Caco-2 (cell line): ENCODE data around the gene RPRML. TPM values are rescaled to one million over a fixed set of nuclear protein-coding genes. Genes with fewer than 3 reads are reported as not detected.

Experiments used
- BruUV-seq: library from RNA; stranded (reverse); fragments of 400-500 nt; replicated peaks from 2 replicates; lab custom pipeline; 2021; lab: Mats Ljungman, UMichigan
- CTCF ChIA-PET: fragments of 300-600 bp; sonication (Branson Sonifier 250); formaldehyde crosslinking; loops from one replicate; lab custom pipeline; 2022; ENCODE audit warnings: antibody characterized with exemption; lab: Charles Lee
- POLR2A ChIA-PET: fragments of 300-600 bp; sonication (Branson Sonifier 250); formaldehyde crosslinking; loops from one replicate; lab custom pipeline; 2022; ENCODE audit warnings: antibody characterized with exemption; lab: Charles Lee
- DNase-seq, 2 experiments: peaks; one replicate each; pipeline versions ENCODE4 v3.0.0 to v3.0.0-alpha.2; 2020 to 2022
- H3K27me3 ChIP-seq: replicated peaks from 2 replicates; pipeline ENCODE4 v1.6.0; 2011; ENCODE audit warnings: low read length; ENCODE audit not compliant: control insufficient read depth, insufficient read depth
- H3K36me3 ChIP-seq: 2 replicates; pipeline ENCODE4 v1.5.1; 2011; ENCODE audit warnings: low read length; ENCODE audit not compliant: control insufficient read depth, insufficient read depth
- H3K4me1 ChIP-seq: fragments of 250-450 bp; sonication (Bioruptor Pico); 2 replicates; pipeline ENCODE4 v1.5.1; 2020; ENCODE audit warnings: mild to moderate bottlenecking
- H3K4me3 ChIP-seq: 2 replicates; pipeline ENCODE4 v1.5.1; 2011; ENCODE audit warnings: low read depth, mild to moderate bottlenecking, control low read depth, low read length
- H3K9me3 ChIP-seq: fragments of 250-450 bp; sonication (Bioruptor Pico); 2 replicates; pipeline ENCODE4 v1.5.1; 2020; ENCODE audit warnings: mild to moderate bottlenecking, moderate library complexity
- H3K27ac Mint-ChIP-seq: one replicate; pipeline ENCODE4 v1.8.0; 2022; ENCODE audit warnings: mixed read lengths; ENCODE audit not compliant: unreplicated experiment
- H3K27me3 Mint-ChIP-seq: one replicate; pipeline ENCODE4 v1.8.0; 2022; ENCODE audit warnings: mixed read lengths; ENCODE audit not compliant: insufficient read depth, unreplicated experiment
- H3K36me3 Mint-ChIP-seq: one replicate; pipeline ENCODE4 v1.8.0; 2022; ENCODE audit warnings: mild to moderate bottlenecking, mixed read lengths; ENCODE audit not compliant: insufficient read depth, unreplicated experiment
- H3K4me1 Mint-ChIP-seq: one replicate; pipeline ENCODE4 v1.8.0; 2022; ENCODE audit warnings: low read depth, mixed read lengths; ENCODE audit not compliant: unreplicated experiment
- H3K4me3 Mint-ChIP-seq: one replicate; pipeline ENCODE4 v1.8.0; 2022; ENCODE audit warnings: mild to moderate bottlenecking, moderate library complexity, mixed read lengths; ENCODE audit not compliant: unreplicated experiment
- H3K9me3 Mint-ChIP-seq: one replicate; pipeline ENCODE4 v1.8.0; 2022; ENCODE audit warnings: mixed read lengths; ENCODE audit not compliant: unreplicated experiment
- CTCF ChIP-seq, 2 experiments: fragments of 200-600 bp in 1 of 2; IDR thresholded peaks; 1 replicate in 1 of 2; 2 replicates in 1 of 2; pipeline versions ENCODE4 v1.5.1 to v1.8.0; 2011 to 2022; ENCODE audit warnings: antibody characterized with exemption in 1 of 2, control low read depth in 1 of 2, inconsistent platforms in 1 of 2, low read depth in 1 of 2, low read length in 1 of 2, mild to moderate bottlenecking in 1 of 2, moderate library complexity in 1 of 2; ENCODE audit not compliant: insufficient read depth in 1 of 2, severe bottlenecking in 1 of 2, unreplicated experiment in 1 of 2
- intact Hi-C: fragments of 100-400 bp; cut with micrococcal nuclease; formaldehyde crosslinking; loops from one replicate; pipeline ENCODE4 v1.10.0; 2022; ENCODE audit not compliant: unreplicated experiment
- total RNA-seq: library from RNA; stranded (reverse); gene quantifications from 2 replicates; pipeline ENCODE4 v1.2.3, GENCODE V29; 2022

RPRML gene
- total RNA-seq, 1 experiment from 2014 or later: not detected

DNA sequence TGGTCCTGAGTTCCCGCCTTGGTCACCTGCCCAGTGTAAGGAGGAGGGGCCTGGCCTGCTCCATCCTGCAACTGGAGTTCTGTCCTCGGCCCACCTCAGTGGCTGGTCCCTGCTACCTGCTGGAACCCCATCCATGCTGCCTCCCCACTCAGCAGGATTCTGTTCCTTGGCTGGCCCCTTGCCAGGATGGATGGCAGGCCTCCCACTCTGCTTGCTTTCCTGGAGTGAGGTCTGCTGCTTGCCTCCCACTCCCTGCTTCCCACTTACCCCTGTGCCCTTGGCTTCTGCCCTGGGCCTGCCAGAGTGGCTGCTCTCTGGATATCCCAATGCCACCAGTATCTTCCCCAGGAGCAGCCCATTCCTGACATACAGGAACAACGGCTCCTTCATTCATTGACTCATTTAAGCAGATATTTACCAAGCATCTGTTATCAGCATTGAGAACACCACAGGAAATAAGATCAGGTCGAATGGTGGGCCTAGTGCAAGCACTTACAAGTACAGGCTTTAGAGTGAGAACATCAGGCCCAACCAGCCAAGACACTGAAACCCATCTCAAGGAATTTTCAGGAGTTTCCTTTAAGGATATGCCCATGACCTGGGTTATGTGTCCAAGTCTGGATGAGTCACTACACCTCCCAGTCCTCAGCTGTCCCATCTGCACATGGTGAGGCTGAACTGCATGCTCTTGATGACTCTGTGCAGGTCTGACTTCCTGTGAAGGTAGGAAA lies 17.0 kb upstream of the RPRML start:
- intact Hi-C loops: no loop called here
- no peaks in the 10 kb centered on the region for H3K9me3 Mint-ChIP-seq
- no peak overlapping the region for H3K27ac Mint-ChIP-seq
- peaks cover 3% of the 10 kb centered on the region for H3K27me3 Mint-ChIP-seq
- no peak overlapping the region for H3K4me3 Mint-ChIP-seq
- H3K36me3 Mint-ChIP-seq: no peaks in the 10 kb centered on the region
- Histone ChIP-seq H3K4me1 (no peaks in the 10 kb centered on the region), H3K27me3 (no peaks in the 10 kb centered on the region), H3K4me3 (no peak overlapping the region), H3K36me3 (no peaks in the 10 kb centered on the region), H3K9me3 (no peaks in the 10 kb centered on the region)
- no peaks in the 10 kb centered on the region for H3K4me1 Mint-ChIP-seq
- POLR2A ChIA-PET: no interaction called here
- CTCF ChIA-PET: no interaction called here
- no peak for DNase-seq
- TF ChIP-seq CTCF (IDR thresholded peaks at IDR 0.05; ENCODE audit: insufficient read depth in 1 of 2, low read depth in 1 of 2, low read length in 1 of 2, severe bottlenecking in 1 of 2, unreplicated experiment in 1 of 2): no peak
- BruUV-seq: no TSS peak

GRCh38 chr17:46994993-46995392 lies 15.9 kb upstream of the RPRML start:
- H3K27ac Mint-ChIP-seq: no peak overlapping the region
- H3K9me3 Mint-ChIP-seq: no peaks in the 10 kb centered on the region
- no peak overlapping the region for H3K4me3 Mint-ChIP-seq
- no TSS peak for BruUV-seq
- intact Hi-C loops: no loop called here
- ChIA-PET POLR2A (no interaction called here), CTCF (no interaction called here)
- no peaks in the 10 kb centered on the region for H3K36me3 ChIP-seq
- H3K36me3 Mint-ChIP-seq: no peaks in the 10 kb centered on the region
- no peaks in the 10 kb centered on the region for H3K9me3 ChIP-seq
- no peak overlapping the region for H3K4me3 ChIP-seq
- no peaks in the 10 kb centered on the region for H3K4me1 ChIP-seq
- peaks cover 3% of the 10 kb centered on the region for H3K27me3 Mint-ChIP-seq
- no peak for TF ChIP-seq CTCF (IDR thresholded peaks at IDR 0.05; ENCODE audit: insufficient read depth in 1 of 2, low read depth in 1 of 2, low read length in 1 of 2, severe bottlenecking in 1 of 2, unreplicated experiment in 1 of 2)
- H3K4me1 Mint-ChIP-seq: no peaks in the 10 kb centered on the region
- no peaks in the 10 kb centered on the region for H3K27me3 ChIP-seq
- no peak for DNase-seq

DNA sequence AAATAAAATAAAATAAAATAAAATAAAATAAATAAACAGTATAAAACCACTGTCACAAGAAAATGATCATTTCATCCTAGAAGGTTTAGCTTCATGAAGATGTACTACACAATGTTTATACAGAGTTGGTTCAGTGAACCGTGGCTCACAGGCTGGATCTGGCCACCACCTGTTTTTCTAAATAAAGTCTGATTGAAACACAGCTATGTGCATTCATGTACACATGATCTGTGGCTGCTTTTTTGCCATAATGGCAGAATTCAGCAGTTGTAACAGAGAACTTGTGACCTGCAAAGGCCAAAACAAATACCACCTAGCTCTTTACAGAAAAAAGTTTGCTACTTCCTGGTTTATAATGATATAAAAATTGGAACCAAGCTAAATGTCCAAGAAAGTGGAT lies 12.6 kb upstream of the RPRML start:
- no peak for TF ChIP-seq CTCF (IDR thresholded peaks at IDR 0.05; ENCODE audit: insufficient read depth in 1 of 2, low read depth in 1 of 2, low read length in 1 of 2, severe bottlenecking in 1 of 2, unreplicated experiment in 1 of 2)
- peaks cover 1% of the 10 kb centered on the region; the same call in 1 of the 2 replicates for H3K27me3 ChIP-seq
- no TSS peak for BruUV-seq
- Mint-ChIP-seq H3K9me3 (no peaks in the 10 kb centered on the region), H3K27me3 (peaks cover 16% of the 10 kb centered on the region), H3K27ac (no peak overlapping the region), H3K4me1 (no peaks in the 10 kb centered on the region), H3K36me3 (no peaks in the 10 kb centered on the region), H3K4me3 (no peak overlapping the region)
- CTCF ChIA-PET: no interaction called here
- H3K4me3 ChIP-seq: no peak overlapping the region
- POLR2A ChIA-PET: no interaction called here
- no peaks in the 10 kb centered on the region for H3K9me3 ChIP-seq
- intact Hi-C loops: no loop called here
- no peak for DNase-seq
- no peaks in the 10 kb centered on the region for H3K36me3 ChIP-seq
- H3K4me1 ChIP-seq: no peaks in the 10 kb centered on the region
